Spinal cord (tissue), 10 donors: ENCODE measurements around the gene ZFYVE19. TPM values are rescaled to one million over a fixed set of nuclear protein-coding genes. Genes with fewer than 3 reads are reported as not detected.
"Not testable (repeated sequence)": the region's sequence is repeated elsewhere in the genome, so short reads cannot be mapped to it uniquely, and the experiment has no call there.

Source experiments
- DNase-seq, 6 donors: peaks; one replicate each; pipeline versions ENCODE4 v3.0.0 to v3.0.0-alpha.2; 2013 to 2015; ENCODE audit warnings: low spot score in 6 of 6, low read depth in 4 of 6
- H3K27ac ChIP-seq: one replicate; pipeline ENCODE4 v1.5.1; 2013; ENCODE audit warnings: low read depth, low read length, control low read depth
- H3K27me3 ChIP-seq: one replicate; pipeline ENCODE4 v1.6.1; 2013; ENCODE audit warnings: low read length; ENCODE audit not compliant: control insufficient read depth, insufficient read depth
- H3K36me3 ChIP-seq: one replicate; pipeline ENCODE4 v1.6.1; 2013; ENCODE audit warnings: low read length; ENCODE audit not compliant: control insufficient read depth, insufficient read depth
- H3K4me1 ChIP-seq: one replicate; pipeline ENCODE4 v1.6.1; 2013; ENCODE audit warnings: low read length; ENCODE audit not compliant: control insufficient read depth, insufficient read depth
- H3K4me3 ChIP-seq: one replicate; pipeline ENCODE4 v1.5.1; 2013; ENCODE audit warnings: low read depth, low read length, control low read depth
- H3K9me3 ChIP-seq: one replicate; pipeline ENCODE4 v1.6.1; 2013; ENCODE audit warnings: low read length; ENCODE audit not compliant: control insufficient read depth, insufficient read depth
- WGBS: methylation state at CpG from one replicate; pipeline ENCODE4 v1.1.5; 2013; ENCODE audit warnings: missing lambda C conversion rate; ENCODE audit not compliant: insufficient coverage; 5-methylcytosine and 5-hydroxymethylcytosine counted together
- polyA plus RNA-seq, 2 donors: library from polyadenylated mRNA; unstranded; fragments of 120-200 nt; gene quantifications; one replicate each; pipeline ENCODE4 v1.2.1, GENCODE V29; 2013; ENCODE audit not compliant: insufficient read length in 2 of 2
- total RNA-seq, 2 donors: library from RNA; depleted of rRNA in 1 of 2; stranded (reverse); fragments of 120-200 nt in 1 of 2; fragments of >200 nt in 1 of 2; gene quantifications; one replicate each; pipeline versions ENCODE4 v1.2.3 to v1.2.4, GENCODE V29; 2013 to 2014
- donor health status: healthy.

Gene ZFYVE19
- total and polyA plus RNA-seq, 4 donors, result 25.2 to 43.2 (median 32.3) TPM

DNA sequence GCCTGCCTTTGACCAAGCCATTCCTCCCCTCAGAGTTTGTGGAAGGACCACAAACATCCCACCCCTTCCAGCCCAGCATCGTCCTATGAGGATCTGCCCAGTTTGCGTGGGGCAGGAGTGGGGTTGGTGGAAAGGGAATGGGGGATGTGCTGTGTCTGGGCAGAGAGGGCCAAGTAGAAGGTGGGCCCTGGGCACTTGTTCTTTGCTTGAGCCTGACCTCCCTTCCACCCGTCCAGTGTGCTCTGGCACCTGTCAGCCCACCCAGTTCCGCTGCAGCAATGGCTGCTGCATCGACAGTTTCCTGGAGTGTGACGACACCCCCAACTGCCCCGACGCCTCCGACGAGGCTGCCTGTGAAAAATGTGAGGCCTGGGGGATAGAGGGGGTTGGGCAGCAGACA lies 47.3 kb downstream of the ZFYVE19 start:
- no peak for DNase-seq
- H3K27ac ChIP-seq, result no peak overlapping the region
- no peaks in the 10 kb centered on the region for H3K27me3 ChIP-seq
- peaks cover 6% of the 10 kb centered on the region for H3K4me1 ChIP-seq
- 57% methylated on average over 7 of the region's 10 CpGs for WGBS
- H3K36me3 ChIP-seq, result peaks cover 6% of the 10 kb centered on the region
- H3K4me3 ChIP-seq, result no peak overlapping the region
- H3K9me3 ChIP-seq, result no peaks in the 10 kb centered on the region

DNA sequence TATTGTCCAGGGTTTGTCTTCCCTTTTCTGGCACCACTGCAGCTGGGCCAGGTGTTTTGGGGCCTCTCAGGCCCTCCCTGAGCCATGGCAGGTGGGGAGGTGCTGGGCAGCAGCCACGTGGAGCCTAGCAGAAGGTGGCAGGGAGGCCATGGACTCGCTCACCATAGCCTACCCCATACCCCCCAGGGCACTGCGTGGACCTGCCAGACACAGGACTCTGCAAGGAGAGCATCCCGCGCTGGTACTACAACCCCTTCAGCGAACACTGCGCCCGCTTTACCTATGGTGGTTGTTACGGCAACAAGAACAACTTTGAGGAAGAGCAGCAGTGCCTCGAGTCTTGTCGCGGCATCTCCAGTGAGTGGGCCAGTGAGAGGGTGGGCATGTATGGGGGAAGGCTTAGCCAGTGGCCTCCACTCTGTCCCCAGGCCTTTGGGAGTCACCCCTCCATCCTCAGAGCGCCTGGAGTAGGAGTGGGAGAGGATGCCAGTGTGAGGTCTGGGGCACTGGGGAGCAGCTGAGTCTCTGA lies 48.9 kb downstream of the ZFYVE19 start:
- Histone ChIP-seq H3K27ac (no peak overlapping the region), H3K36me3 (peaks cover 6% of the 10 kb centered on the region), H3K4me1 (peaks cover 6% of the 10 kb centered on the region), H3K27me3 (no peaks in the 10 kb centered on the region), H3K9me3 (no peaks in the 10 kb centered on the region), H3K4me3 (no peak overlapping the region)
- DNase-seq, result no peak
- WGBS, result 80% methylated on average over 7 of the region's 13 CpGs

DNA sequence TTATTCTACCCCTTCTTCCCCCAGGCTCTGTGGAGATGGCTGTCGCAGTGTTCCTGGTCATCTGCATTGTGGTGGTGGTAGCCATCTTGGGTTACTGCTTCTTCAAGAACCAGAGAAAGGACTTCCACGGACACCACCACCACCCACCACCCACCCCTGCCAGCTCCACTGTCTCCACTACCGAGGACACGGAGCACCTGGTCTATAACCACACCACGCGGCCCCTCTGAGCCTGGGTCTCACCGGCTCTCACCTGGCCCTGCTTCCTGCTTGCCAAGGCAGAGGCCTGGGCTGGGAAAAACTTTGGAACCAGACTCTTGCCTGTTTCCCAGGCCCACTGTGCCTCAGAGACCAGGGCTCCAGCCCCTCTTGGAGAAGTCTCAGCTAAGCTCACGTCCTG lies 49.9 kb downstream of the ZFYVE19 start:
- whole genome bisulfite sequencing, result 83% methylated on average over 5 of the region's 8 CpGs
- H3K36me3 ChIP-seq, result peaks cover 6% of the 10 kb centered on the region
- H3K27me3 ChIP-seq, result no peaks in the 10 kb centered on the region
- no peak overlapping the region for H3K27ac ChIP-seq
- H3K4me3 ChIP-seq, result no peak overlapping the region
- DNase-seq, result no peak
- H3K4me1 ChIP-seq, result peaks cover 6% of the 10 kb centered on the region
- H3K9me3 ChIP-seq, result no peaks in the 10 kb centered on the region

DNA sequence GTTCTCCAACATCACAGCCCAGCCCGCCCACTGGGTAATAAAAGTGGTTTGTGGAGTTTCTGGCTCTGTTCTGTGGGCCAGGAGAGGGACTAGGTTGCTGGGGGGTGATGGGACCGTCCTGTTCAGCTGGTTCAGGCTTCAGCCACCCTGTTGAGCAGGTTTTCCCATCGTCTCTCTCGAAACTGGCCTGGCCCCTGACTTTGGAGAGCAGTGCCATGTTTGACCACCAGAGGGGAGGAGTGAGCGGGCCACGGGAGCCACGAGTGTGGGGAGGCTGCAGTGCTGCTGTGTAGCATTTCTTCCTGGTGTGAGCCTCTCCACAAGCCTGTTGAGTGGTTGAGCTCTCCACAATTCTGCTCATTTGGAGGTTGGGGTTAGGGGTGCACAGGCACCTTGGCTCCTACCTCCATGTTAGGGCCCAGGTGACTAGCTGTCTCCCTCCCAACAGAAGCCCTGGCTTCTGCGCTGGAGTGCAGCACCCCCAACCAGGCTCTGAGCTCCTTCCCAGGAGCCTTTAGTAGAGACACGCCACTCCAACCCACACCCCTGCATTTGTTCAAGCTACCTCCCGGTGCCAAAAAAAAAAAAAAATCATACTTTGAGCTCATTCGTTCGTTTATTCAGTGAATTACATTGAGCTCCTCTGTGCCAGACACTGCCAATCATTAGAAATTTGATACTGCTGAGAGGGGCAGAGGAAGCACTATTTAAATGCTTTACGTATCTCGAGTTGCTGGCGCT lies 50.9 kb downstream of the ZFYVE19 start:
- Histone ChIP-seq H3K36me3 (peaks cover 6% of the 10 kb centered on the region), H3K27me3 (no peaks in the 10 kb centered on the region), H3K4me3 (no peak overlapping the region), H3K9me3 (no peaks in the 10 kb centered on the region), H3K27ac (no peak overlapping the region), H3K4me1 (peaks cover 6% of the 10 kb centered on the region)
- 39% methylated on average over 12 of the region's 15 CpGs for WGBS
- DNase-seq, result peak in 4 of 6 donors; percentile 33 to 84 (median 64)

DNA sequence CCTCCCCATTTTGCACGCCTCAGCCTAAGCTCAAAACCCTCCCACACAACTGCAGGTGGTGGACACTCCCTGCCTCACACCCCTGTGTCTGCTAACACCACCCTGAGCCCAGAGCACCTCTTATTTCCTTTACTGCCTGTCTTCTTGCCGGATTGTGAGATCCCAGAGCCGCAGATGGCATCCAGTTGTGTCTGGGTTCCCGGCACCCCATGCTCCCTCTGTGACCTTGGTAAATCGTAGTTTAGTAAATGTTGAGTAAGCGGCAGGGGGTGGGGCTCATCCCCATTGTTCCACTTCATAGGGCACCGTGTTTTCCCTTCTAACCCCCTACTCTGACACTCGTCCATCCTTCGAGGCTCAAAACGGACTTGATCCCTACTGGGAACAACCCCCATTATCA lies 51.8 kb downstream of the ZFYVE19 start:
- Histone ChIP-seq H3K27ac (no peak overlapping the region), H3K27me3 (no peaks in the 10 kb centered on the region), H3K36me3 (peaks cover under 1% of the 10 kb centered on the region), H3K4me1 (peaks cover 6% of the 10 kb centered on the region), H3K4me3 (no peak overlapping the region), H3K9me3 (no peaks in the 10 kb centered on the region)
- 71% methylated on average over 3 of the region's 10 CpGs for WGBS
- no peak for DNase-seq

DNA sequence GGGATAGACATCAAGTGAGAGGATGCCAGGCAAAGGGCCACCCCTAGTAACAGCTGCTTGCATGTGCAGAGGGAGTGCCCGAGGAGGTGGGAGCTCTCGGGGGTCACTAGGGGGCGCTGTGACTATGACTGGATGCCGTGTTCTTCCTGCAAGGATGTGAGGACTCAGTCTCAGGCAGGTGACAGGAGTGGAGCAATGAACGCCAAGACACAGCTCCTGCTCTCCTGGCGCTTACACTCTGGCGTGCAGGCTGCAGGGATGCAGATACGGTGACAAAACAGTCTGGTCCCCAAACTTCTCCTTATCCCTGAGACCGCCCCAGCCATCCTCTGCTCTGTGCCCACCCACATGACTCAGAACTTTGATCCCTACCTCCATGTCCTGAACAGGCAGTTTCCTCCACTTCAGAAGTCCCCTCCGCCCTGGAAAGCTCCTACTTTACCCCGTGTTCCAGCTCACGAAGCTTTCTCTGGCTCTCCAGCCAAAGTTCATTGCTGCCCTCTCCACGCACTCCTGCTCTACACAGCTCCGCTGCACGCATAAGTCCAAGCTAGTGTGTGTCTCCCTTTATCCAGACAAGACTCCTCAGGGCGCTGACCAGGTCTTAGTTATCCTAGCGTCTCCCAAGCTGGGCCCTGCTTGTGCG lies 52.4 kb downstream of the ZFYVE19 start:
- H3K9me3 ChIP-seq, result no peaks in the 10 kb centered on the region
- H3K4me3 ChIP-seq, result no peak overlapping the region
- H3K4me1 ChIP-seq, result peaks cover 6% of the 10 kb centered on the region
- no peaks in the 10 kb centered on the region for H3K36me3 ChIP-seq
- no peaks in the 10 kb centered on the region for H3K27me3 ChIP-seq
- no peak overlapping the region for H3K27ac ChIP-seq
- DNase-seq, result peak in 2 of 6 donors; percentile 64 to 69
- 45% methylated on average over 18 of the region's 18 CpGs for WGBS

DNA sequence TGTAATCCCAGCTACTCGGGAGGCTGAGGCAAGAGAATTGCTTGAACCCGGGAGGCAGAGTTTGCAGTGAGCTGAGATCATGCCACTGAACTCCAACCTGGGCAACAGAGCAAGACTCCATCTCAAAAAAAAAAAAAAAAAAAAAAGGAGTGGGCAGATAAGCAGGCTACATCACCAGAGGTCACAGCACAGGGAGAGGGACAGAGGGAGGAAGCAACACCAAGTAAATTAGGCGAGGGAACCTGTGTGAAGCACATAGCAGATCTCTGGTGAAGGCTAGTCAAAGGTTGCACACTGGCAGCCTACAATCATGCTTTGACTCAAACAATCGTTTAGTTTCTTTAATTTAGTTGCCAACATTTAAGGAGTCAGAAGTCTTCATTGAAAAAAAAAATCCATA lies 54.3 kb downstream of the ZFYVE19 start:
- not testable (repeated sequence) for H3K9me3 ChIP-seq, H3K4me1 ChIP-seq, H3K36me3 ChIP-seq, H3K27ac ChIP-seq, DNase-seq, H3K4me3 ChIP-seq, H3K27me3 ChIP-seq
- 20% methylated on average over 1 of the region's 4 CpGs for WGBS

DNA sequence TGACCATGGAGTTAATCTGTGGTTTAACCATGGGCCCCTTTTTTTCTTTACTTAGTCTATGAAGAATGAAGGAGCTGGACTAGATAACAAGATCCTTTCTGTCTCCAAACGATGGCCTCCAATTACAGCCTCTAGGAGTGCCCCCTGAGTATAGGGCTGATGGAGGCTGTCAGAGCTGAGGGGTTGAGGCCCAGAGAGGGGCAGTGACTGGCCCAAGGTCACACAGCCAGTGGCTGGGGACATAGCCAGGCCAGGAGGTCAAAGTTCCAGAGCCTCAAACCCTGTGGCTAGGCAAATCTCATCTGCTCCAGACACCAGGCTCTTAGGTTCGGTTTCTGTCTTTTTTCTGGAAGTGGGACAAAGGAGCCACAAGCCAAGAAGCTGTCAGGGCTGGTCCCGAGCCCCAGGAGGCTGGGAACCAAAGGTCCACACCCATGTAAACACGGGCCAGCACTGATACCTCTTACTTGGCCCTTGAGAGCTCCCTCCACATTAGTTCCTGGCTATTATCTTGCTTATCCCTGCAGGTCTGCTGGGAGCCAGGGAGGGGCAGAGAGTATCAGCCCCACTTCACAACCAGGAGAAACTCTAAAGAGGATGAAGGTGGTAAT lies 56.9 kb downstream of the ZFYVE19 start:
- Histone ChIP-seq H3K27ac (no peak overlapping the region), H3K27me3 (no peaks in the 10 kb centered on the region), H3K4me3 (no peak overlapping the region), H3K9me3 (no peaks in the 10 kb centered on the region), H3K4me1 (no peaks in the 10 kb centered on the region), H3K36me3 (no peaks in the 10 kb centered on the region)
- DNase-seq, result no peak
- 49% methylated on average over 4 of the region's 4 CpGs for WGBS
